H9 (cell line): ENCODE measurements around the gene HGS. TPM values are rescaled to one million over a fixed set of nuclear protein-coding genes. Genes with fewer than 3 reads are reported as not detected.

Source experiments
- DNase-seq: peaks from one replicate; pipeline ENCODE4 v3.0.0-alpha.2; 2017
- H2AFZ ChIP-seq: one replicate; pipeline ENCODE4 v1.6.1; 2013; ENCODE audit warnings: mild to moderate bottlenecking, low read length, control low read depth, moderate library complexity
- H2AK5ac ChIP-seq: 2 replicates; pipeline ENCODE4 v1.6.1; 2013; ENCODE audit warnings: low read length, control low read depth, mixed read lengths; ENCODE audit not compliant: insufficient read length
- H2BK120ac ChIP-seq: one replicate; pipeline ENCODE4 v1.6.1; 2013; ENCODE audit warnings: low read depth, mild to moderate bottlenecking, low read length, control low read depth, inconsistent platforms; ENCODE audit not compliant: poor library complexity, severe bottlenecking
- H2BK12ac ChIP-seq: 2 replicates; pipeline ENCODE4 v1.6.1; 2013; ENCODE audit warnings: low read length, control low read depth, mixed read lengths, low read depth; ENCODE audit not compliant: insufficient read length
- H2BK15ac ChIP-seq: 2 replicates; pipeline ENCODE4 v1.6.1; 2013; ENCODE audit warnings: low read depth, low read length, control low read depth
- H2BK20ac ChIP-seq: one replicate; pipeline ENCODE4 v1.6.1; 2013; ENCODE audit warnings: low read depth, mild to moderate bottlenecking, low read length, control low read depth, inconsistent platforms; ENCODE audit not compliant: poor library complexity, severe bottlenecking
- H2BK5ac ChIP-seq: 2 replicates; pipeline ENCODE4 v1.6.1; 2013; ENCODE audit warnings: low read length, control low read depth, mixed read lengths; ENCODE audit not compliant: insufficient read length
- H3K14ac ChIP-seq: 2 replicates; pipeline ENCODE4 v1.6.1; 2013; ENCODE audit warnings: low read length, control low read depth; ENCODE audit not compliant: insufficient read depth
- H3K18ac ChIP-seq: 2 replicates; pipeline ENCODE4 v1.6.1; 2013; ENCODE audit warnings: low read depth, mild to moderate bottlenecking, mixed read lengths, low read length, control low read depth; ENCODE audit not compliant: insufficient read length
- H3K23ac ChIP-seq: 2 replicates; pipeline ENCODE4 v1.6.1; 2013; ENCODE audit warnings: low read length, control low read depth, mixed read lengths, low read depth; ENCODE audit not compliant: insufficient read length
- H3K23me2 ChIP-seq: 2 replicates; pipeline ENCODE4 v1.6.1; 2013; ENCODE audit warnings: low read depth, mild to moderate bottlenecking, mixed read lengths, low read length, control low read depth; ENCODE audit not compliant: insufficient read length, poor library complexity, severe bottlenecking
- H3K27ac ChIP-seq: 2 replicates; pipeline ENCODE4 v1.5.1; 2013; ENCODE audit warnings: low read length, control low read depth, mixed read lengths, low read depth; ENCODE audit not compliant: insufficient read length
- H3K27me3 ChIP-seq: 2 replicates; pipeline ENCODE4 v1.6.1; 2013; ENCODE audit warnings: low read length, control low read depth, inconsistent platforms; ENCODE audit not compliant: insufficient read depth
- H3K4ac ChIP-seq: 2 replicates; pipeline ENCODE4 v1.6.1; 2013; ENCODE audit warnings: low read depth, mild to moderate bottlenecking, control low read depth, inconsistent platforms, low read length, moderate library complexity
- H3K4me1 ChIP-seq: 2 replicates; pipeline ENCODE4 v1.6.1; 2013; ENCODE audit warnings: low read length, control low read depth, inconsistent platforms; ENCODE audit not compliant: insufficient read depth
- H3K4me2 ChIP-seq: 2 replicates; pipeline ENCODE4 v1.6.1; 2013; ENCODE audit warnings: low read length, control low read depth, mixed read lengths; ENCODE audit not compliant: insufficient read length, insufficient read depth
- H3K56ac ChIP-seq: 2 replicates; pipeline ENCODE4 v1.6.1; 2013; ENCODE audit warnings: low read depth, mild to moderate bottlenecking, mixed read lengths, low read length, control low read depth; ENCODE audit not compliant: insufficient read length
- H3K79me1 ChIP-seq: 2 replicates; pipeline ENCODE4 v1.6.1; 2013; ENCODE audit warnings: low read depth, mild to moderate bottlenecking, moderate library complexity, low read length, control low read depth, inconsistent platforms; ENCODE audit not compliant: insufficient read depth, poor library complexity, severe bottlenecking
- H3K79me2 ChIP-seq: 2 replicates; pipeline ENCODE4 v1.6.1; 2013; ENCODE audit warnings: low read length, control low read depth, inconsistent platforms; ENCODE audit not compliant: insufficient read depth
- H3K9ac ChIP-seq: 2 replicates; pipeline ENCODE4 v1.6.1; 2013; ENCODE audit warnings: low read length, control low read depth, mixed read lengths; ENCODE audit not compliant: insufficient read length; ENCODE audit errors: extremely low read depth
- H3K9me3 ChIP-seq: one replicate; pipeline ENCODE4 v1.6.1; 2013; ENCODE audit warnings: low read depth, low read length, inconsistent platforms; ENCODE audit not compliant: control insufficient read depth
- H3T11ph ChIP-seq: one replicate; pipeline ENCODE4 v1.6.1; 2013; ENCODE audit warnings: mild to moderate bottlenecking, low read length, control low read depth, inconsistent platforms
- H4K20me1 ChIP-seq: one replicate; pipeline ENCODE4 v1.6.1; 2013; ENCODE audit not compliant: control insufficient read depth, insufficient read length, insufficient read depth
- H4K5ac ChIP-seq: 2 replicates; pipeline ENCODE4 v1.6.1; 2013; ENCODE audit warnings: low read depth, mild to moderate bottlenecking, mixed read lengths, low read length, control low read depth; ENCODE audit not compliant: insufficient read length
- H4K8ac ChIP-seq: replicated peaks from 2 replicates; pipeline ENCODE4 v1.6.1; 2013; ENCODE audit warnings: low read length, control low read depth, mixed read lengths, low read depth; ENCODE audit not compliant: insufficient read length
- H4K91ac ChIP-seq: 2 replicates; pipeline ENCODE4 v1.6.1; 2013; ENCODE audit warnings: low read depth, mild to moderate bottlenecking, moderate library complexity, mixed read lengths, low read length, control low read depth; ENCODE audit not compliant: insufficient read length
- H3K27ac Mint-ChIP-seq, 3 experiments: 2 replicates in 2 of 3; 3 replicates in 1 of 3; pipeline ENCODE4 v1.8.0; 2020 to 2021; ENCODE audit warnings: mixed read lengths in 3 of 3, mild to moderate bottlenecking in 1 of 3, moderate library complexity in 1 of 3
- H3K27me3 Mint-ChIP-seq: 2 replicates; pipeline ENCODE4 v1.8.0; 2021; ENCODE audit warnings: low read depth, mild to moderate bottlenecking, moderate library complexity, mixed read lengths
- H3K36me3 Mint-ChIP-seq, 3 experiments: 2 replicates in 2 of 3; 3 replicates in 1 of 3; pipeline ENCODE4 v1.8.0; 2020 to 2021; ENCODE audit warnings: low read depth in 3 of 3, mixed read lengths in 3 of 3; ENCODE audit not compliant: insufficient read depth in 1 of 3
- H3K4me1 Mint-ChIP-seq, 2 experiments: 2 replicates each; pipeline ENCODE4 v1.8.0; 2020; ENCODE audit warnings: mixed read lengths in 2 of 2
- H3K4me3 Mint-ChIP-seq, 2 experiments: 2 replicates in 1 of 2; 3 replicates in 1 of 2; pipeline ENCODE4 v1.8.0; 2020 to 2021; ENCODE audit warnings: mild to moderate bottlenecking in 2 of 2, mixed read lengths in 2 of 2, moderate library complexity in 1 of 2
- H3K9me3 Mint-ChIP-seq, 2 experiments: 2 replicates in 1 of 2; 3 replicates in 1 of 2; pipeline ENCODE4 v1.8.0; 2020; ENCODE audit warnings: mild to moderate bottlenecking in 2 of 2, mixed read lengths in 2 of 2, moderate library complexity in 1 of 2
- CTCF ChIP-seq: fragments of 200-600 bp; sonication (generic); conservative IDR thresholded peaks from 3 replicates; pipeline ENCODE4 v1.8.0; 2021; ENCODE audit warnings: antibody characterized with exemption, mild to moderate bottlenecking
- WGBS: extraction: QIAGEN DNeasy Blood & Tissue Kit; methylation state at CpG from one replicate; pipeline ENCODE4 v1.1.7; 2013; ENCODE audit warnings: missing lambda C conversion rate, low lambda C conversion rate, mixed read lengths; ENCODE audit not compliant: insufficient read length; ENCODE audit errors: extremely low coverage; 5-methylcytosine and 5-hydroxymethylcytosine counted together
- total RNA-seq: library from RNA; stranded (reverse); gene quantifications from 2 replicates; pipeline ENCODE4 v1.2.1, GENCODE V29; 2021

HGS gene
- total RNA-seq, 1 experiment from 2014 or later, result 106 TPM

- H3K27ac ChIP-seq, result no peak overlapping the region
- Mint-ChIP-seq H3K36me3 (peaks cover 0 to 8% (median 5%) of the 10 kb centered on the region in 3 experiments; a peak in 4 of 7 replicates), H3K4me1 (peaks cover 8 to 15% of the 10 kb centered on the region in 2 experiments; a peak in 3 of 4 replicates), H3K9me3 (no peaks in the 10 kb centered on the region), H3K27ac (peak overlapping the region; percentile 22 to 46 (median 23); a peak in 1 of 7 replicates), H3K4me3 (no peak overlapping the region), H3K27me3 (peaks cover 4% of the 10 kb centered on the region)
- no peak overlapping the region for H2BK5ac ChIP-seq
- no peaks in the 10 kb centered on the region for H3K27me3 ChIP-seq
- no peak overlapping the region for H4K91ac ChIP-seq
- no peak overlapping the region for H2BK120ac ChIP-seq
- H3K23ac ChIP-seq, result no peak overlapping the region
- no peak overlapping the region for H3K9ac ChIP-seq
- no peaks in the 10 kb centered on the region for H3K4me1 ChIP-seq
- H4K20me1 ChIP-seq, result no peaks in the 10 kb centered on the region
- H2AFZ ChIP-seq, result no peak overlapping the region
- H4K8ac ChIP-seq, result no peak overlapping the region
- H3K23me2 ChIP-seq, result no peaks in the 10 kb centered on the region
- no CpG with 5 or more reads among the region's 12 CpGs for WGBS
- no peak for TF ChIP-seq CTCF
- no peak overlapping the region for H3K18ac ChIP-seq
- no peak overlapping the region for H3T11ph ChIP-seq
- no peak overlapping the region for H2BK15ac ChIP-seq
- no peak overlapping the region for H3K4ac ChIP-seq
- H3K14ac ChIP-seq, result no peak overlapping the region
- no peaks in the 10 kb centered on the region for H3K9me3 ChIP-seq
- no peak for DNase-seq
- H2BK20ac ChIP-seq, result no peak overlapping the region
- no peak overlapping the region for H3K56ac ChIP-seq
- no peak overlapping the region for H2AK5ac ChIP-seq
- no peak overlapping the region for H3K4me2 ChIP-seq
- H2BK12ac ChIP-seq, result no peak overlapping the region
- no peaks in the 10 kb centered on the region for H3K79me2 ChIP-seq
- H3K79me1 ChIP-seq, result no peaks in the 10 kb centered on the region
- no peak overlapping the region for H4K5ac ChIP-seq
These were observed 39.9 kb downstream of the HGS start for GRCh38 chr17:81723651-81724209.
